HG03103 (cell line): Measurements from ENCODE around the gene RAB41.
A peak's percentile ranks its signal among the peaks of the same experiment; 100 is the strongest.
"Not testable (repeated sequence)": the region's sequence is repeated elsewhere in the genome, so short reads cannot be mapped to it uniquely, and the experiment has no call there.

ENCODE experiments used
- ATAC-seq: cut with Tn5 transposase; IDR thresholded peaks from one replicate; pipeline ENCODE4 v1.9.1; 2021; ENCODE audit warnings: low read depth; ENCODE audit not compliant: unreplicated experiment

RAB41 gene

GRCh38 chrX:70289793-70290770 lies 8.1 kb downstream of the RAB41 start, which contains the start of the genes KIF4A and PDZD11:
KIF4A (plus strand) TSS chrX:70290104; CDS start chrX:70290459, 355 bp downstream.
PDZD11 (minus strand) TSS chrX:70289927; CDS start chrX:70289341, 586 bp downstream.
- peak; percentile 93 for ATAC-seq

- ATAC-seq, result no peak
Measured at GRCh38 chrX:70292788-70293187, 10.8 kb downstream of the RAB41 start.

GRCh38 chrX:70293621-70294020 lies 11.6 kb downstream of the RAB41 start:
- no peak for ATAC-seq

GRCh38 chrX:70301716-70302115 lies 19.7 kb downstream of the RAB41 start:
- ATAC-seq, result no peak

GRCh38 chrX:70313503-70313902 lies 31.5 kb downstream of the RAB41 start:
- no peak for ATAC-seq

DNA sequence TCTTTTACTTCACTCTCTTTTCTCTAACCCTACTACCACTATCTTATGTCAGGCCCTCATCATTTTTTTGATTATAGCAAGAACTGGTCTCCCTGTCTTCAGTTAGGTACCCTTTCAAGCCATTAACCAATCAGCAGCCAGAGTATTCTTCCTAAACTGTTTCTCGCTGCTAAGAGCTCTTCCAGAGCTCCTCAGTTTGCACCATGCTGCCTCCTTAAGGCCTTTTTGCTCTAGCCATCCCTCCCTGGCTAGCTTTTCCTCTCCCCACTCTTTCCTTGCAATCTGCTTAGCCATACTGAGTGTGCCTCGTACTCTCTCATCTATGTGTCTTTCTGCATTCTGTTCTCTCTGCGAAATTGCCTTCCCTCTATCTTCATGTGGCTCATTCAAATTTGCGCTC lies 40.8 kb downstream of the RAB41 start:
- ATAC-seq, result no peak

DNA sequence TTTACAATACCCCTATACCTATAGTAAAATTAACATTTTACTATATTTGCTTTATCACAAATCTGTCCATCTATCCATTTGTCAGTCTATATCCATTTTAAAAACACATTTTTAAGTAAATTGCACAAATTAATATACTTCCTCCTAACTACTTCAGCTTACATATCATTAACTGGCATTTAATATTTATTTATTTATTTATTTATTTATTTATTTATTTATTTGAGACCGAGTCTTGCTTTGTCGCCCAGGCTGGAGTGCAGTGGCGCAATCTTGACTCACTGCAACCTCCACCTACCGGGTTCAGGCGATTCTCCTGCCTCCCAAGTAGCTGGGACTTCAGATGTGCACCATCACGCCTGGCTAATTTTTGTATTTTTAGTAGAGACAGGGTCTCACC lies 41.7 kb downstream of the RAB41 start:
- not testable (repeated sequence) for ATAC-seq

DNA sequence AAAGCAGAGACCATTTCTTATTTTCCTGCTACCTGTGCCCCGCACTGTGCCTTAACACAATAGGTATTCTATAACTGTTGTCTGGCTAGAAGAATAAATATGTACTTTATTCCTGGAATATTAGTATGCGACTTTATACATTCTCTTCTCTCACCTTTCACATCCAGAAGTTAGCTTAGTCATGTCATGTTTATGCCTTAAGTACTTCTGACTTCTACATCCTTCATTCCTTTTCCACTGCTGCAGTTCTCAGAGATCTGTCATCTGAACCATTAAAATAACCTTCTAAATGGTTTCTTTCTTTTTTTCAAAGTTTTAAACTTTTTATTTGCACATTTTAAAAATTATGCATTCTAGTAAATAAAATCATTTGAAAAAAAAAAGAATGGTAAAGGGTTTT lies 42.4 kb downstream of the RAB41 start:
- ATAC-seq, result no peak

DNA sequence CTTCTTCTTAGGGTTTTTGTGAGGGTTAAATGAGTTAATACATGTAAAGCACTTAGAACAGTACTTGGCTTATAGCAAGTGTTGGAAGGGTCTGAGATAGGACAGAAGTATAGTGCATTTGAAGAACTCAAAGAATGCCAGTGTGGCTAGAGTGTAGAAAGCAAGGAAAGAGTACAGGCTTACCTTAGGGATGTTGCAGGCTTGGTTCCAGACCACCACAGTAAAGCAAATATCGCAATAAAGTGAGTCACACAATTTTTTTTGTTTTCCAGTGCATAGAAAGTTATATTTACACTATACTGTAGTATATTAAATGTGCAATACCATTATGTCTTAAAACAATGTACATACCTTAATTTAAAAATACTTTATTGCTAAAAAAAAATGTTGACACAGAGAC lies 49.2 kb downstream of the RAB41 start:
- no peak for ATAC-seq

GRCh38 chrX:70332600-70332999 lies 50.6 kb downstream of the RAB41 start:
- ATAC-seq, result no peak
